Measurements from ENCODE around the gene NETO2.

DNA sequence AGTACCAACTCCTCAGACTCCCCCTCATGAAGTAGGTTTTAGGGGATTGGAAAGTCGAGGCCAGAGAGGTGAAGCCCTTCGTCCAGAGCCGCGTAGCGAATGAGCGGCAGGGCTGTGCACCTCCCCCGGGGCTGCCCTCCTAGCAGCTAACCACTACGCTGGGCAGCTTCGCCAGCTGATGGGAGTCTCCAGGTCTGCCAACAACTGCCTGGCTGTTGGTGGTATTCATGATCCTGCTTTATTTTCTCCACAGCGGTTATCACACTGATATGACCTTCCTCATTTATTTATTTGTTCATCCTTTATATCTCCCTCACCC lies 773 bp upstream of the NETO2 start:
- TF ChIP-seq CTCF (IDR thresholded peaks at IDR 0.05; ENCODE audit: poor library complexity, severe bottlenecking): peak; percentile 14
- TF ChIP-seq TAF1 (IDR thresholded peaks at IDR 0.05; ENCODE audit: low read depth): no peak
- TF ChIP-seq EZH2 (IDR thresholded peaks at IDR 0.05; ENCODE audit: borderline replicate concordance, insufficient read depth, low read length, poor library complexity, severe bottlenecking): no peak
- no peak for TF ChIP-seq MXI1 (conservative IDR thresholded peaks at IDR 0.05; ENCODE audit: poor library complexity, severe bottlenecking)
- TF ChIP-seq EP300 (conservative IDR thresholded peaks at IDR 0.05; ENCODE audit: poor library complexity, severe bottlenecking): no peak
- no peak for TF ChIP-seq POLR2AphosphoS5 (IDR thresholded peaks at IDR 0.05)
- TF ChIP-seq, protein P1, sequence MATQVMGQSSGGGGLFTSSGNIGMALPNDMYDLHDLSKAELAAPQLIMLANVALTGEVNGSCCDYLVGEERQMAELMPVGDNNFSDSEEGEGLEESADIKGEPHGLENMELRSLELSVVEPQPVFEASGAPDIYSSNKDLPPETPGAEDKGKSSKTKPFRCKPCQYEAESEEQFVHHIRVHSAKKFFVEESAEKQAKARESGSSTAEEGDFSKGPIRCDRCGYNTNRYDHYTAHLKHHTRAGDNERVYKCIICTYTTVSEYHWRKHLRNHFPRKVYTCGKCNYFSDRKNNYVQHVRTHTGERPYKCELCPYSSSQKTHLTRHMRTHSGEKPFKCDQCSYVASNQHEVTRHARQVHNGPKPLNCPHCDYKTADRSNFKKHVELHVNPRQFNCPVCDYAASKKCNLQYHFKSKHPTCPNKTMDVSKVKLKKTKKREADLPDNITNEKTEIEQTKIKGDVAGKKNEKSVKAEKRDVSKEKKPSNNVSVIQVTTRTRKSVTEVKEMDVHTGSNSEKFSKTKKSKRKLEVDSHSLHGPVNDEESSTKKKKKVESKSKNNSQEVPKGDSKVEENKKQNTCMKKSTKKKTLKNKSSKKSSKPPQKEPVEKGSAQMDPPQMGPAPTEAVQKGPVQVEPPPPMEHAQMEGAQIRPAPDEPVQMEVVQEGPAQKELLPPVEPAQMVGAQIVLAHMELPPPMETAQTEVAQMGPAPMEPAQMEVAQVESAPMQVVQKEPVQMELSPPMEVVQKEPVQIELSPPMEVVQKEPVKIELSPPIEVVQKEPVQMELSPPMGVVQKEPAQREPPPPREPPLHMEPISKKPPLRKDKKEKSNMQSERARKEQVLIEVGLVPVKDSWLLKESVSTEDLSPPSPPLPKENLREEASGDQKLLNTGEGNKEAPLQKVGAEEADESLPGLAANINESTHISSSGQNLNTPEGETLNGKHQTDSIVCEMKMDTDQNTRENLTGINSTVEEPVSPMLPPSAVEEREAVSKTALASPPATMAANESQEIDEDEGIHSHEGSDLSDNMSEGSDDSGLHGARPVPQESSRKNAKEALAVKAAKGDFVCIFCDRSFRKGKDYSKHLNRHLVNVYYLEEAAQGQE (IDR thresholded peaks at IDR 0.05; ENCODE audit: borderline replicate concordance): no peak
- TF ChIP-seq RAD21 (conservative IDR thresholded peaks at IDR 0.05): no peak

Measured in neural cell (in vitro differentiated cells).